ENCODE measurements around the gene AGTR1.

- TF ChIP-seq, protein P1, sequence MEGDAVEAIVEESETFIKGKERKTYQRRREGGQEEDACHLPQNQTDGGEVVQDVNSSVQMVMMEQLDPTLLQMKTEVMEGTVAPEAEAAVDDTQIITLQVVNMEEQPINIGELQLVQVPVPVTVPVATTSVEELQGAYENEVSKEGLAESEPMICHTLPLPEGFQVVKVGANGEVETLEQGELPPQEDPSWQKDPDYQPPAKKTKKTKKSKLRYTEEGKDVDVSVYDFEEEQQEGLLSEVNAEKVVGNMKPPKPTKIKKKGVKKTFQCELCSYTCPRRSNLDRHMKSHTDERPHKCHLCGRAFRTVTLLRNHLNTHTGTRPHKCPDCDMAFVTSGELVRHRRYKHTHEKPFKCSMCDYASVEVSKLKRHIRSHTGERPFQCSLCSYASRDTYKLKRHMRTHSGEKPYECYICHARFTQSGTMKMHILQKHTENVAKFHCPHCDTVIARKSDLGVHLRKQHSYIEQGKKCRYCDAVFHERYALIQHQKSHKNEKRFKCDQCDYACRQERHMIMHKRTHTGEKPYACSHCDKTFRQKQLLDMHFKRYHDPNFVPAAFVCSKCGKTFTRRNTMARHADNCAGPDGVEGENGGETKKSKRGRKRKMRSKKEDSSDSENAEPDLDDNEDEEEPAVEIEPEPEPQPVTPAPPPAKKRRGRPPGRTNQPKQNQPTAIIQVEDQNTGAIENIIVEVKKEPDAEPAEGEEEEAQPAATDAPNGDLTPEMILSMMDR (IDR thresholded peaks at IDR 0.05; ENCODE audit: low read depth, low read length) = no peak
- TF ChIP-seq MAX (IDR thresholded peaks at IDR 0.05; ENCODE audit: low read depth, low read length) (no peak), POLR2A (IDR thresholded peaks at IDR 0.05; ENCODE audit: extremely low read depth, insufficient read length) (no peak)
Observed at GRCh38 chr3:148790851-148791735, 93.4 kb downstream of the AGTR1 start.
